GM23338 (cell line): ENCODE data around the gene MAP3K4. TPM values are rescaled to one million over a fixed set of nuclear protein-coding genes. Genes with fewer than 3 reads are reported as not detected.

ENCODE experiments used
- ATAC-seq: fragments of 200-7000 bp; cut with Tn5 transposase; 3 replicates; pipeline ENCODE4 v1.9.1; 2020
- DNase-seq: peaks from one replicate; pipeline ENCODE4 v3.0.0-alpha.2; 2015; ENCODE audit warnings: low spot score
- H2AFZ ChIP-seq: fragments of 200-600 bp; sonication (generic); 2 replicates; pipeline ENCODE4 v1.8.0; 2016; ENCODE audit warnings: antibody characterized with exemption, mild to moderate bottlenecking, moderate library complexity
- H3F3A ChIP-seq: fragments of 200-600 bp; sonication (generic); replicated peaks from 2 replicates; pipeline ENCODE4 v1.8.0; 2017; ENCODE audit warnings: antibody characterized with exemption, mixed run types, low read depth
- H3K27ac ChIP-seq: fragments of 200-600 bp; sonication (generic); 2 replicates; pipeline ENCODE4 v1.6.1; 2016; ENCODE audit warnings: low read depth
- H3K27me3 ChIP-seq: fragments of 200-600 bp; sonication (generic); 2 replicates; pipeline ENCODE4 v1.8.0; 2016; ENCODE audit warnings: mild to moderate bottlenecking, mixed run types, moderate library complexity; ENCODE audit not compliant: insufficient read depth
- H3K36me3 ChIP-seq: fragments of 200-600 bp; sonication (generic); 2 replicates; pipeline ENCODE4 v1.8.0; 2016; ENCODE audit warnings: mild to moderate bottlenecking; ENCODE audit not compliant: insufficient read depth
- H3K4me1 ChIP-seq: fragments of 200-600 bp; sonication (generic); 2 replicates; pipeline ENCODE4 v1.8.0; 2016; ENCODE audit warnings: mild to moderate bottlenecking, moderate library complexity; ENCODE audit not compliant: insufficient read depth
- H3K4me2 ChIP-seq: fragments of 200-600 bp; sonication (generic); 2 replicates; pipeline ENCODE4 v1.7.1; 2017; ENCODE audit warnings: mixed run types
- H3K4me3 ChIP-seq: fragments of 200-600 bp; sonication (generic); 2 replicates; pipeline ENCODE4 v1.6.1; 2016; ENCODE audit warnings: mixed run types
- H3K79me2 ChIP-seq: fragments of 200-600 bp; sonication (generic); replicated peaks from 2 replicates; pipeline ENCODE4 v1.8.0; 2017; ENCODE audit warnings: mild to moderate bottlenecking; ENCODE audit not compliant: insufficient read depth
- H3K9me2 ChIP-seq: fragments of 200-600 bp; sonication (generic); 2 replicates; pipeline ENCODE4 v1.8.0; 2017; ENCODE audit not compliant: insufficient read depth
- H4K20me1 ChIP-seq: fragments of 200-600 bp; sonication (generic); replicated peaks from 2 replicates; pipeline ENCODE4 v1.8.0; 2017; ENCODE audit warnings: mild to moderate bottlenecking; ENCODE audit not compliant: insufficient read depth
- H3K27ac Mint-ChIP-seq: 2 replicates; pipeline ENCODE4 v1.8.0; 2020; ENCODE audit warnings: inconsistent platforms, mild to moderate bottlenecking, moderate library complexity, mixed read lengths
- H3K27me3 Mint-ChIP-seq: 3 replicates; pipeline ENCODE4 v1.8.0; 2022; ENCODE audit warnings: low read depth, mild to moderate bottlenecking, moderate library complexity, mixed read lengths, inconsistent platforms; ENCODE audit not compliant: insufficient read depth, poor library complexity
- H3K36me3 Mint-ChIP-seq: 3 replicates; pipeline ENCODE4 v1.8.0; 2021; ENCODE audit warnings: low read depth, mild to moderate bottlenecking, inconsistent platforms, moderate library complexity, mixed read lengths
- H3K4me1 Mint-ChIP-seq: 3 replicates; pipeline ENCODE4 v1.8.0; 2020; ENCODE audit warnings: mild to moderate bottlenecking, inconsistent platforms, mixed read lengths
- H3K4me3 Mint-ChIP-seq: 3 replicates; pipeline ENCODE4 v1.8.0; 2021; ENCODE audit warnings: moderate library complexity, mild to moderate bottlenecking, inconsistent platforms, mixed read lengths
- H3K9me3 Mint-ChIP-seq: 3 replicates; pipeline ENCODE4 v1.8.0; 2020; ENCODE audit warnings: moderate library complexity, mild to moderate bottlenecking, inconsistent platforms, mixed read lengths
- CREB1 ChIP-seq: fragments of 250-450 bp; sonication (Bioruptor Pico); IDR thresholded peaks from 2 replicates; pipeline ENCODE4 v1.5.0; 2020; ENCODE audit warnings: low read depth, mild to moderate bottlenecking, moderate library complexity
- ETS1 ChIP-seq: IDR thresholded peaks from 2 replicates; pipeline ENCODE4 v1.6.1; 2016; ENCODE audit warnings: antibody characterized with exemption
- EZH2 ChIP-seq: fragments of 200-600 bp; sonication (generic); IDR thresholded peaks from one replicate; pipeline ENCODE4 v1.8.0; 2017; ENCODE audit warnings: antibody characterized with exemption, mild to moderate bottlenecking, low read depth; ENCODE audit not compliant: unreplicated experiment
- EZH2phosphoT487 ChIP-seq: fragments of 200-600 bp; sonication (generic); IDR thresholded peaks from one replicate; pipeline ENCODE4 v1.8.1; 2018; ENCODE audit warnings: antibody characterized with exemption; ENCODE audit not compliant: unreplicated experiment
- JUNB ChIP-seq: IDR thresholded peaks from one replicate; pipeline ENCODE4 v1.6.1; 2016; ENCODE audit warnings: antibody characterized with exemption; ENCODE audit not compliant: unreplicated experiment
- ZNF331 ChIP-seq: fragments of 250-450 bp; sonication (Bioruptor Pico); IDR thresholded peaks from 2 replicates; pipeline ENCODE4 v1.5.0; 2020; ENCODE audit warnings: low read depth, mild to moderate bottlenecking, moderate library complexity
- polyA plus RNA-seq: library from polyadenylated mRNA; unstranded; fragments of >200 nt; fragmentation: Nextera tagmentation; extraction: Ambion mirVana; gene quantifications from 2 replicates; pipeline ENCODE4 v1.2.1, GENCODE V29; 2016
- total RNA-seq: library from RNA; depleted of rRNA; stranded (reverse); fragments of >200 nt; shearing (Covaris generic); gene quantifications from 2 replicates; pipeline ENCODE4 v1.2.3, GENCODE V29; 2014
- TF ChIP-seq, protein P1 (sequence below): fragments of 250-450 bp; sonication (Bioruptor Pico); IDR thresholded peaks from 2 replicates; pipeline ENCODE4 v1.5.0; 2020; ENCODE audit warnings: mild to moderate bottlenecking, moderate library complexity
- TF ChIP-seq, protein P2 (sequence below): IDR thresholded peaks from one replicate; pipeline ENCODE4 v1.6.1; 2018; ENCODE audit warnings: antibody characterized with exemption; ENCODE audit not compliant: unreplicated experiment
- TF ChIP-seq, protein P3 (sequence below), 2 experiments: fragments of 200-600 bp in 1 of 2; sonication (generic) in 1 of 2; conservative IDR thresholded peaks; 2 replicates each; pipeline versions ENCODE4 v1.5.1 to v1.6.1; 2016 to 2017; ENCODE audit warnings: antibody characterized with exemption in 2 of 2, low read depth in 2 of 2, mild to moderate bottlenecking in 2 of 2, moderate library complexity in 1 of 2

MAP3K4 gene
- total and polyA plus RNA-seq, 2 experiments from 2014 or later = 44.4 to 48.8 TPM

- Mint-ChIP-seq H3K9me3 (no peaks in the 10 kb centered on the region), H3K4me3 (no peak overlapping the region), H3K4me1 (no peaks in the 10 kb centered on the region), H3K36me3 (peaks cover 85% of the 10 kb centered on the region), H3K27me3 (peaks cover 4% of the 10 kb centered on the region), H3K27ac (no peak overlapping the region; the same call in 1 of the 2 replicates)
- no peak overlapping the region for H3K4me3 ChIP-seq
- H2AFZ ChIP-seq = no peak overlapping the region
- no peak overlapping the region for H3K4me2 ChIP-seq
- H3K36me3 ChIP-seq = peaks cover 41% of the 10 kb centered on the region
- H3K27me3 ChIP-seq = no peaks in the 10 kb centered on the region
- no peaks in the 10 kb centered on the region for H3K9me2 ChIP-seq
- DNase-seq = no peak
- ATAC-seq = no peak
- no peak overlapping the region for H3K27ac ChIP-seq
- TF ChIP-seq ZNF331 (no peak), ETS1 (no peak), EZH2phosphoT487 (no peak), CREB1 (CRISPR knock-in tag) (no peak), EZH2 (no peak), JUNB (no peak)
- TF ChIP-seq, protein P1, sequence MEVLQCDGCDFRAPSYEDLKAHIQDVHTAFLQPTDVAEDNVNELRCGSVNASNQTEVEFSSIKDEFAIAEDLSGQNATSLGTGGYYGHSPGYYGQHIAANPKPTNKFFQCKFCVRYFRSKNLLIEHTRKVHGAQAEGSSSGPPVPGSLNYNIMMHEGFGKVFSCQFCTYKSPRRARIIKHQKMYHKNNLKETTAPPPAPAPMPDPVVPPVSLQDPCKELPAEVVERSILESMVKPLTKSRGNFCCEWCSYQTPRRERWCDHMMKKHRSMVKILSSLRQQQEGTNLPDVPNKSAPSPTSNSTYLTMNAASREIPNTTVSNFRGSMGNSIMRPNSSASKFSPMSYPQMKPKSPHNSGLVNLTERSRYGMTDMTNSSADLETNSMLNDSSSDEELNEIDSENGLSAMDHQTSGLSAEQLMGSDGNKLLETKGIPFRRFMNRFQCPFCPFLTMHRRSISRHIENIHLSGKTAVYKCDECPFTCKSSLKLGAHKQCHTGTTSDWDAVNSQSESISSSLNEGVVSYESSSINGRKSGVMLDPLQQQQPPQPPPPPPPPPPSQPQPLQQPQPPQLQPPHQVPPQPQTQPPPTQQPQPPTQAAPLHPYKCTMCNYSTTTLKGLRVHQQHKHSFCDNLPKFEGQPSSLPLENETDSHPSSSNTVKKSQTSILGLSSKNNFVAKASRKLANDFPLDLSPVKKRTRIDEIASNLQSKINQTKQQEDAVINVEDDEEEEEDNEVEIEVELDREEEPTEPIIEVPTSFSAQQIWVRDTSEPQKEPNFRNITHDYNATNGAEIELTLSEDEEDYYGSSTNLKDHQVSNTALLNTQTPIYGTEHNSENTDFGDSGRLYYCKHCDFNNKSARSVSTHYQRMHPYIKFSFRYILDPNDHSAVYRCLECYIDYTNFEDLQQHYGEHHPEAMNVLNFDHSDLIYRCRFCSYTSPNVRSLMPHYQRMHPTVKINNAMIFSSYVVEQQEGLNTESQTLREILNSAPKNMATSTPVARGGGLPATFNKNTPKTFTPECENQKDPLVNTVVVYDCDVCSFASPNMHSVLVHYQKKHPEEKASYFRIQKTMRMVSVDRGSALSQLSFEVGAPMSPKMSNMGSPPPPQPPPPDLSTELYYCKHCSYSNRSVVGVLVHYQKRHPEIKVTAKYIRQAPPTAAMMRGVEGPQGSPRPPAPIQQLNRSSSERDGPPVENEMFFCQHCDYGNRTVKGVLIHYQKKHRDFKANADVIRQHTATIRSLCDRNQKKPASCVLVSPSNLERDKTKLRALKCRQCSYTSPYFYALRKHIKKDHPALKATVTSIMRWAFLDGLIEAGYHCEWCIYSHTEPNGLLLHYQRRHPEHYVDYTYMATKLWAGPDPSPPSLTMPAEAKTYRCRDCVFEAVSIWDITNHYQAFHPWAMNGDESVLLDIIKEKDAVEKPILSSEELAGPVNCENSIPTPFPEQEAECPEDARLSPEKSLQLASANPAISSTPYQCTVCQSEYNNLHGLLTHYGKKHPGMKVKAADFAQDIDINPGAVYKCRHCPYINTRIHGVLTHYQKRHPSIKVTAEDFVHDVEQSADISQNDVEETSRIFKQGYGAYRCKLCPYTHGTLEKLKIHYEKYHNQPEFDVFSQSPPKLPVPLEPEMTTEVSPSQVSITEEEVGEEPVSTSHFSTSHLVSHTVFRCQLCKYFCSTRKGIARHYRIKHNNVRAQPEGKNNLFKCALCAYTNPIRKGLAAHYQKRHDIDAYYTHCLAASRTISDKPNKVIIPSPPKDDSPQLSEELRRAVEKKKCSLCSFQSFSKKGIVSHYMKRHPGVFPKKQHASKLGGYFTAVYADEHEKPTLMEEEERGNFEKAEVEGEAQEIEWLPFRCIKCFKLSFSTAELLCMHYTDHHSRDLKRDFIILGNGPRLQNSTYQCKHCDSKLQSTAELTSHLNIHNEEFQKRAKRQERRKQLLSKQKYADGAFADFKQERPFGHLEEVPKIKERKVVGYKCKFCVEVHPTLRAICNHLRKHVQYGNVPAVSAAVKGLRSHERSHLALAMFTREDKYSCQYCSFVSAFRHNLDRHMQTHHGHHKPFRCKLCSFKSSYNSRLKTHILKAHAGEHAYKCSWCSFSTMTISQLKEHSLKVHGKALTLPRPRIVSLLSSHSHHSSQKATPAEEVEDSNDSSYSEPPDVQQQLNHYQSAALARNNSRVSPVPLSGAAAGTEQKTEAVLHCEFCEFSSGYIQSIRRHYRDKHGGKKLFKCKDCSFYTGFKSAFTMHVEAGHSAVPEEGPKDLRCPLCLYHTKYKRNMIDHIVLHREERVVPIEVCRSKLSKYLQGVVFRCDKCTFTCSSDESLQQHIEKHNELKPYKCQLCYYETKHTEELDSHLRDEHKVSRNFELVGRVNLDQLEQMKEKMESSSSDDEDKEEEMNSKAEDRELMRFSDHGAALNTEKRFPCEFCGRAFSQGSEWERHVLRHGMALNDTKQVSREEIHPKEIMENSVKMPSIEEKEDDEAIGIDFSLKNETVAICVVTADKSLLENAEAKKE (CRISPR knock-in tag) = no peak
- TF ChIP-seq, protein P2, sequence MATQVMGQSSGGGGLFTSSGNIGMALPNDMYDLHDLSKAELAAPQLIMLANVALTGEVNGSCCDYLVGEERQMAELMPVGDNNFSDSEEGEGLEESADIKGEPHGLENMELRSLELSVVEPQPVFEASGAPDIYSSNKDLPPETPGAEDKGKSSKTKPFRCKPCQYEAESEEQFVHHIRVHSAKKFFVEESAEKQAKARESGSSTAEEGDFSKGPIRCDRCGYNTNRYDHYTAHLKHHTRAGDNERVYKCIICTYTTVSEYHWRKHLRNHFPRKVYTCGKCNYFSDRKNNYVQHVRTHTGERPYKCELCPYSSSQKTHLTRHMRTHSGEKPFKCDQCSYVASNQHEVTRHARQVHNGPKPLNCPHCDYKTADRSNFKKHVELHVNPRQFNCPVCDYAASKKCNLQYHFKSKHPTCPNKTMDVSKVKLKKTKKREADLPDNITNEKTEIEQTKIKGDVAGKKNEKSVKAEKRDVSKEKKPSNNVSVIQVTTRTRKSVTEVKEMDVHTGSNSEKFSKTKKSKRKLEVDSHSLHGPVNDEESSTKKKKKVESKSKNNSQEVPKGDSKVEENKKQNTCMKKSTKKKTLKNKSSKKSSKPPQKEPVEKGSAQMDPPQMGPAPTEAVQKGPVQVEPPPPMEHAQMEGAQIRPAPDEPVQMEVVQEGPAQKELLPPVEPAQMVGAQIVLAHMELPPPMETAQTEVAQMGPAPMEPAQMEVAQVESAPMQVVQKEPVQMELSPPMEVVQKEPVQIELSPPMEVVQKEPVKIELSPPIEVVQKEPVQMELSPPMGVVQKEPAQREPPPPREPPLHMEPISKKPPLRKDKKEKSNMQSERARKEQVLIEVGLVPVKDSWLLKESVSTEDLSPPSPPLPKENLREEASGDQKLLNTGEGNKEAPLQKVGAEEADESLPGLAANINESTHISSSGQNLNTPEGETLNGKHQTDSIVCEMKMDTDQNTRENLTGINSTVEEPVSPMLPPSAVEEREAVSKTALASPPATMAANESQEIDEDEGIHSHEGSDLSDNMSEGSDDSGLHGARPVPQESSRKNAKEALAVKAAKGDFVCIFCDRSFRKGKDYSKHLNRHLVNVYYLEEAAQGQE = no peak
- TF ChIP-seq, protein P3, sequence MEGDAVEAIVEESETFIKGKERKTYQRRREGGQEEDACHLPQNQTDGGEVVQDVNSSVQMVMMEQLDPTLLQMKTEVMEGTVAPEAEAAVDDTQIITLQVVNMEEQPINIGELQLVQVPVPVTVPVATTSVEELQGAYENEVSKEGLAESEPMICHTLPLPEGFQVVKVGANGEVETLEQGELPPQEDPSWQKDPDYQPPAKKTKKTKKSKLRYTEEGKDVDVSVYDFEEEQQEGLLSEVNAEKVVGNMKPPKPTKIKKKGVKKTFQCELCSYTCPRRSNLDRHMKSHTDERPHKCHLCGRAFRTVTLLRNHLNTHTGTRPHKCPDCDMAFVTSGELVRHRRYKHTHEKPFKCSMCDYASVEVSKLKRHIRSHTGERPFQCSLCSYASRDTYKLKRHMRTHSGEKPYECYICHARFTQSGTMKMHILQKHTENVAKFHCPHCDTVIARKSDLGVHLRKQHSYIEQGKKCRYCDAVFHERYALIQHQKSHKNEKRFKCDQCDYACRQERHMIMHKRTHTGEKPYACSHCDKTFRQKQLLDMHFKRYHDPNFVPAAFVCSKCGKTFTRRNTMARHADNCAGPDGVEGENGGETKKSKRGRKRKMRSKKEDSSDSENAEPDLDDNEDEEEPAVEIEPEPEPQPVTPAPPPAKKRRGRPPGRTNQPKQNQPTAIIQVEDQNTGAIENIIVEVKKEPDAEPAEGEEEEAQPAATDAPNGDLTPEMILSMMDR (conservative IDR thresholded peaks at IDR 0.05; ENCODE audit: low read depth in 2 of 2) = no peak
- H4K20me1 ChIP-seq = no peaks in the 10 kb centered on the region; the same call in 1 of the 2 replicates
- no peaks in the 10 kb centered on the region for H3K4me1 ChIP-seq
- no peaks in the 10 kb centered on the region for H3K79me2 ChIP-seq
- H3F3A ChIP-seq = no peaks in the 10 kb centered on the region
These were observed 118.6 kb downstream of the MAP3K4 start for GRCh38 chr6:161110028-161110779.
